Esophagus muscularis mucosa (tissue), 4 donors: Measurements from ENCODE around the gene ZSWIM6. TPM values are rescaled to one million over a fixed set of nuclear protein-coding genes. Genes with fewer than 3 reads are reported as not detected.
A peak's percentile ranks its signal among the peaks of the same experiment; 100 is the strongest.

Source experiments
- DNase-seq: peaks from one replicate; pipeline ENCODE4 v3.0.0-alpha.2; 2017; ENCODE audit errors: extremely low spot score
- H3K27ac ChIP-seq, 4 donors: fragments of 200-600 bp; sonication (generic); replicated peaks in 1 of 4; 1 replicate in 3 of 4; 2 replicates in 1 of 4; pipeline ENCODE4 v1.5.1; 2016 to 2019; ENCODE audit warnings: mild to moderate bottlenecking in 1 of 4
- H3K27me3 ChIP-seq, 4 donors: fragments of 200-600 bp; sonication (generic); one replicate each; pipeline versions ENCODE4 v1.5.1 to v1.6.0; 2016 to 2019
- H3K36me3 ChIP-seq, 4 donors: fragments of 200-600 bp; sonication (generic); one replicate each; pipeline ENCODE4 v1.5.1; 2016 to 2019
- H3K4me1 ChIP-seq, 4 donors: fragments of 200-600 bp; sonication (generic); one replicate each; pipeline ENCODE4 v1.5.1; 2016 to 2019
- H3K4me3 ChIP-seq, 4 donors: fragments of 200-600 bp; sonication (generic); 1 replicate in 2 of 4; 2 replicates in 2 of 4; pipeline ENCODE4 v1.5.1; 2016 to 2019; ENCODE audit warnings: mild to moderate bottlenecking in 4 of 4, moderate library complexity in 1 of 4
- H3K9me3 ChIP-seq, 4 donors: fragments of 200-600 bp; sonication (generic); 1 replicate in 3 of 4; 2 replicates in 1 of 4; pipeline ENCODE4 v1.5.1; 2016 to 2019
- EP300 ChIP-seq: sonication (generic); formaldehyde crosslinking; IDR thresholded peaks from one replicate; pipeline ENCODE4 v1.6.1; 2017; ENCODE audit warnings: antibody characterized with exemption
- POLR2A ChIP-seq: fragments of 450-650 bp; IDR thresholded peaks from one replicate; pipeline ENCODE4 v1.6.1; 2017; ENCODE audit warnings: antibody characterized with exemption, moderate library complexity, mild to moderate bottlenecking, low read depth
- POLR2AphosphoS5 ChIP-seq, 2 donors: sonication (generic); formaldehyde crosslinking; IDR thresholded peaks; one replicate each; pipeline ENCODE4 v1.6.1; 2017; ENCODE audit warnings: antibody characterized with exemption in 2 of 2
- WGBS: methylation state at CpG from one replicate; pipeline ENCODE4 v1.1.5; 2018; 5-methylcytosine and 5-hydroxymethylcytosine counted together
- intact Hi-C: fragments of 100-400 bp; cut with DNase I; formaldehyde crosslinking; loops from one replicate; pipeline ENCODE4 v1.15.1; 2023
- total RNA-seq, 4 donors: library from RNA; depleted of rRNA; stranded (reverse); fragments of >200 nt; gene quantifications; one replicate each; pipeline versions ENCODE4 v1.1.0 to v1.2.1, GENCODE V29; 2016
- TF ChIP-seq, protein P1 (sequence below), 3 experiments: fragments of 200-600 bp in 2 of 3; fragments of 450-650 bp in 1 of 3; sonication (generic) in 2 of 3; IDR thresholded peaks; one replicate each; pipeline ENCODE4 v1.5.1; 2017 to 2019; ENCODE audit warnings: antibody characterized with exemption in 3 of 3, mild to moderate bottlenecking in 2 of 3, moderate library complexity in 1 of 3

ZSWIM6 gene
- total RNA-seq, 4 donors from 2014 or later, result 10.2 to 16.4 (median 12.5) TPM

DNA sequence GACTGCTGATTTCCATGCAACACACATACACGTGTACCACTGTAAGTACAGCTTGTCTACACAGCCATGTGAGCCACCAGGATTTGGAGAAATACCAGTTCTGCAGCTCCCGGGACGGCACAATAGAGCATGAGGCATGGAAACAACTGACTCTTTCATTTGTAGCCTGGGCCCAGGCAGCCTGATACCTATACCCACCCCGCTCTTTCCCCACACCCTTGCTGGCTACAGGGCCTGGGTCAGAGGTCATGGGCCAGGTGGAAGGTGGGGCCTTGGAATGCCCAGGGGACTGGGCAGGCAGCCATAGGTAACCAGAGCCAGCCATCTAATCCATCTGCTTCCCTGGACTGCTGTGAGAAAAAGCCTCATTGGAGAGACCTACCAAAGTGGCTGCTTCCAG, 39.0 kb upstream of the ZSWIM6 start:
- intact Hi-C loops, result no loop called here
- DNase-seq, result no peak
- no peak overlapping the region for H3K4me3 ChIP-seq
- TF ChIP-seq, protein P1, sequence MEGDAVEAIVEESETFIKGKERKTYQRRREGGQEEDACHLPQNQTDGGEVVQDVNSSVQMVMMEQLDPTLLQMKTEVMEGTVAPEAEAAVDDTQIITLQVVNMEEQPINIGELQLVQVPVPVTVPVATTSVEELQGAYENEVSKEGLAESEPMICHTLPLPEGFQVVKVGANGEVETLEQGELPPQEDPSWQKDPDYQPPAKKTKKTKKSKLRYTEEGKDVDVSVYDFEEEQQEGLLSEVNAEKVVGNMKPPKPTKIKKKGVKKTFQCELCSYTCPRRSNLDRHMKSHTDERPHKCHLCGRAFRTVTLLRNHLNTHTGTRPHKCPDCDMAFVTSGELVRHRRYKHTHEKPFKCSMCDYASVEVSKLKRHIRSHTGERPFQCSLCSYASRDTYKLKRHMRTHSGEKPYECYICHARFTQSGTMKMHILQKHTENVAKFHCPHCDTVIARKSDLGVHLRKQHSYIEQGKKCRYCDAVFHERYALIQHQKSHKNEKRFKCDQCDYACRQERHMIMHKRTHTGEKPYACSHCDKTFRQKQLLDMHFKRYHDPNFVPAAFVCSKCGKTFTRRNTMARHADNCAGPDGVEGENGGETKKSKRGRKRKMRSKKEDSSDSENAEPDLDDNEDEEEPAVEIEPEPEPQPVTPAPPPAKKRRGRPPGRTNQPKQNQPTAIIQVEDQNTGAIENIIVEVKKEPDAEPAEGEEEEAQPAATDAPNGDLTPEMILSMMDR (IDR thresholded peaks at IDR 0.05), result no peak
- TF ChIP-seq POLR2AphosphoS5 (IDR thresholded peaks at IDR 0.05), result no peak
- no peak for TF ChIP-seq EP300
- TF ChIP-seq POLR2A, result no peak
- H3K9me3 ChIP-seq, result no peaks in the 10 kb centered on the region
- peaks cover 0 to 33% (median 26%) of the 10 kb centered on the region in 4 donors for H3K4me1 ChIP-seq
- peak overlapping the region; percentile 40 to 66 (median 54) for H3K27ac ChIP-seq
- WGBS, result 83% methylated on average over 3 of the region's 4 CpGs
- H3K36me3 ChIP-seq, result no peaks in the 10 kb centered on the region
- no peaks in the 10 kb centered on the region for H3K27me3 ChIP-seq

DNA sequence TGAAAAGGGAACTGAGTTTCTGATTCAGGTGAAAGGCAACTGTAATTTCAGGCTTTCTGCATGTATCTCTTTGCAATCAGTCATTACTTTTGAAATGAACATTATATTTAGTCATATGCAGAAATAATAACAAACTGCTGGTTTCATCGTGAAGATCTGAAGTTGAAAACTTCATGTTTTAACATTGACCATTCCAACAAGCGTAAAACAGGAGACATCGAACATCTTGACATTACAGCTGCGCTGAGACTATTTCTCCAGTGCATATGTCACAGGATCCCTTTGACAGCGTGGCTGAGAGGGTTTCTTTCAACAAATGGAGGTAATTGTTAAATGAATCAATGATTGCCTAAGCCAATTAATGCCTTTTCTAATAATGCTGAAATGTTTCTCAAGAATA, 38.2 kb upstream of the ZSWIM6 start:
- intact Hi-C loops, result no loop called here
- H3K9me3 ChIP-seq, result no peaks in the 10 kb centered on the region
- H3K36me3 ChIP-seq, result no peaks in the 10 kb centered on the region
- DNase-seq, result no peak
- WGBS, result 91% methylated on average over 5 of the region's 5 CpGs
- no peaks in the 10 kb centered on the region for H3K27me3 ChIP-seq
- peaks cover 0 to 33% (median 30%) of the 10 kb centered on the region in 4 donors for H3K4me1 ChIP-seq
- no peak overlapping the region for H3K4me3 ChIP-seq
- peak overlapping the region in 2 of 4 donors; percentile 51 to 58 for H3K27ac ChIP-seq
- no peak for TF ChIP-seq POLR2A
- TF ChIP-seq, protein P1 (IDR thresholded peaks at IDR 0.05), result no peak
- no peak for TF ChIP-seq EP300
- TF ChIP-seq POLR2AphosphoS5 (IDR thresholded peaks at IDR 0.05), result no peak

DNA sequence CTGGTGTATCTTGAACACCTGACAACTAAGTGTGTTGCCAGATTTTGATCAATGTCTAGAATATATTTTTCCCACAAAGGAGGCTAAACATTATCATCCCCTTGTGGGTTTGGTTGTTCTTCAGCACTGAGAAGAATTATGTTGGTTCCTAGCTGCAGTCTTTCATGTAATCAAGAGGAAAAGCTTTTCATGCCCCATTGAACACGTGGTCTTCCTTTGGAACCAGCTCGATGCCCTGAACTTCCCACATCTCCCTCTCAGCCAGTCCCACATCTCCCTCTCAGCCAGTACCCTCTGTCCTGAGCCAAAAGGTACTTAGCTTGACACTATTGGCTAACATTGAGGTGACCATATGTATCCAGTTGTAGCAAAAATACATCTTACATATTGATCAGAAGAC, 36.7 kb upstream of the ZSWIM6 start:
- no peaks in the 10 kb centered on the region for H3K9me3 ChIP-seq
- H3K27me3 ChIP-seq, result no peaks in the 10 kb centered on the region
- 71% methylated on average over 2 of the region's 2 CpGs for WGBS
- peaks cover 2 to 34% (median 24%) of the 10 kb centered on the region in 4 donors for H3K4me1 ChIP-seq
- no peak for DNase-seq
- no peaks in the 10 kb centered on the region for H3K36me3 ChIP-seq
- no peak overlapping the region for H3K4me3 ChIP-seq
- no peak overlapping the region for H3K27ac ChIP-seq
- TF ChIP-seq POLR2AphosphoS5 (IDR thresholded peaks at IDR 0.05), result no peak
- TF ChIP-seq, protein P1 (IDR thresholded peaks at IDR 0.05), result no peak
- intact Hi-C loops, result no loop called here

DNA sequence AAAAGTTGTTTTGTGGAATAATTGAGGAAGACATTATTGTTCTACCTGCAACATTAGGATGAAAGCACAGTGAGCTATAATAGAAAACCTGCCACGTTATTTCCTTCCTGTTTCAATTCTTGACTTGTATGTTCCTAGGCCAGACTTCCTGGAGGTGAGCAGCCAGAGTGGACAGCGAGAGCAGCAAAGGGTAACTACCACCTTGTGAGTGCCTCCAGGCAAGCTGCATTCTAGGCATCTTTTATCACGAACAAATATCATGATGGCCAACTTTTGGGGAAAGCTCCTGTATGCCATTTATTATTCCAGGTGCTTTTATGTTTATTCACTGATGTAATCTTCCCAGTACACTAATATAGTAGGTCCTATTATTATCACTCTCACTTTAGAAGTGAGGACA, 34.0 kb upstream of the ZSWIM6 start:
- H3K9me3 ChIP-seq, result no peaks in the 10 kb centered on the region
- WGBS, result 72% methylated on average over 3 of the region's 3 CpGs
- H3K4me1 ChIP-seq, result peaks cover 15 to 43% (median 32%) of the 10 kb centered on the region in 4 donors
- intact Hi-C loops, result no loop called here
- H3K4me3 ChIP-seq, result no peak overlapping the region
- H3K36me3 ChIP-seq, result no peaks in the 10 kb centered on the region
- no peaks in the 10 kb centered on the region for H3K27me3 ChIP-seq
- TF ChIP-seq POLR2AphosphoS5 (IDR thresholded peaks at IDR 0.05) (no peak), EP300 (no peak), POLR2A (no peak)
- TF ChIP-seq, protein P1 (IDR thresholded peaks at IDR 0.05), result no peak
- DNase-seq, result no peak
- H3K27ac ChIP-seq, result no peak overlapping the region

DNA sequence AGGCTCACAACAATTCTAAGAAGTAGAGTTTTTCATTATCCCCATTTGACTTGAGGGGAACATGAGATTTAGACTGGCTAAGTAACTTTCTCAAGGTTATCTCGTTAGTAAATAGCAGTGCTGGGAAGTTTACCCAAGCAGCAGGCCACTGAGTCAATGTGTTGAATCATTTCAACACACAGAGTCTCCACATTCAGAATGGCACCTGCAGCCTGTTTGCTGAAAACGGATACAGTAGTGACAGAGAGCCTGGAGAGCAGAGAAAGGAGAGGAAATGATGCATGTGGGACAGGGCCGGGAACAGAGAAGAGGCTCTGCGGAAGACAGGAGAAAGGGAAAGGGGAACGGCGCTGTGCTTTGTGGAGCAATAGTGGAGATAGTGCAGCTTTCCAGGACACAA, 33.5 kb upstream of the ZSWIM6 start:
- Histone ChIP-seq H3K4me1 (peaks cover 15 to 43% (median 32%) of the 10 kb centered on the region in 4 donors), H3K27me3 (no peaks in the 10 kb centered on the region), H3K4me3 (no peak overlapping the region), H3K9me3 (no peaks in the 10 kb centered on the region), H3K36me3 (no peaks in the 10 kb centered on the region), H3K27ac (no peak overlapping the region)
- TF ChIP-seq POLR2A (no peak), POLR2AphosphoS5 (IDR thresholded peaks at IDR 0.05) (no peak), EP300 (no peak)
- TF ChIP-seq, protein P1 (IDR thresholded peaks at IDR 0.05), result no peak
- DNase-seq, result no peak
- intact Hi-C loops, result no loop called here
- WGBS, result 71% methylated on average over 6 of the region's 6 CpGs
